ENCODE data around the gene ACTG1. TPM values are rescaled to one million over a fixed set of nuclear protein-coding genes. Genes with fewer than 3 reads are reported as not detected.
"Not testable (repeated sequence)": the region's sequence is repeated elsewhere in the genome, so short reads cannot be mapped to it uniquely, and the experiment has no call there.

ACTG1 gene
- total RNA-seq, 1 donor from 2014 or later = 3,227 TPM

DNA sequence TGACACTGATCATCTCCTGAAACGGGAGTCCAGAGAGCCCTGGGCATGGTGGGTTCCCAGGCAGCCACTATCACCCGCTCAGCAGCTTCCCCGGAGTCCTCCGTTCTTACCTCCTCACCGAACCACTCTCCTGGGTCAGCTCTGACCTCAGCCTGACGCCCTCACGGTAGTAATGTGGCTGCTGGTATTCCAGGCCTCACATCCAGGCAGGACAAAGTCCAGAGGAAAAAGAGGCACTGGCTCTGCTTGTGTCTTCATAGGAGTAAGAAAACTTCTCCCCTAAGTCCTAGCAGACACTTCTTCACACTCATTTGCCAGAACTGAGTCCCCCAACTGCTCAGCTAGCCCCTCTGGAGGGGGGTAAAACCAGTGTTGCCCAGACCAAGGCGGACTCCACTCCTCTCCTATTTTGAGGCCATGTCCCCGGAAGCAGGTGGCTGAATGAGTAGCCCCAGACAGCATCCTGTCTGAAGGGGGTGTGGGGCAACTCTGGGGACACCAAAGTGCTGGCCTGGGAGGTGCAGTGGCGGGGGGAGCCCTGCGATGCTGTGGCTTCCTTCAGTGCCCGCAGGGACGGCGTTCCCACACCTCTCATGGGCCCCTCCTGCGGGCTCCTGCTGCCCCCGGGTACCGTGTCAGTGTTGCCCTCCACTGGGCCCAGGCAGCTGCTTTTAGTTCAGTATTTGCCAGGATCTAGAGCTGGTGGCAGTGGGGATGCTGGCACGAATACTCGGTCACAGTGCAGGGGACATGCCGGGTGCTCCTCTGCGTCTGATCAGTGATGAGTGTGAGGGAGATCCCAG is 20.9 kb upstream of the ACTG1 start:
- Mint-ChIP-seq H3K4me3 (ENCODE audit: low read depth) (no peak overlapping the region), H3K9me3 (ENCODE audit: low read depth) (no peaks in the 10 kb centered on the region), H3K27ac (no peak overlapping the region), H3K27me3 (peaks cover 15% of the 10 kb centered on the region), H3K4me1 (ENCODE audit: low read depth) (no peaks in the 10 kb centered on the region), H3K36me3 (ENCODE audit: insufficient read depth) (no peaks in the 10 kb centered on the region)
- no peak for DNase-seq (ENCODE audit: low spot score, unreplicated experiment)
- TF ChIP-seq, protein P1, sequence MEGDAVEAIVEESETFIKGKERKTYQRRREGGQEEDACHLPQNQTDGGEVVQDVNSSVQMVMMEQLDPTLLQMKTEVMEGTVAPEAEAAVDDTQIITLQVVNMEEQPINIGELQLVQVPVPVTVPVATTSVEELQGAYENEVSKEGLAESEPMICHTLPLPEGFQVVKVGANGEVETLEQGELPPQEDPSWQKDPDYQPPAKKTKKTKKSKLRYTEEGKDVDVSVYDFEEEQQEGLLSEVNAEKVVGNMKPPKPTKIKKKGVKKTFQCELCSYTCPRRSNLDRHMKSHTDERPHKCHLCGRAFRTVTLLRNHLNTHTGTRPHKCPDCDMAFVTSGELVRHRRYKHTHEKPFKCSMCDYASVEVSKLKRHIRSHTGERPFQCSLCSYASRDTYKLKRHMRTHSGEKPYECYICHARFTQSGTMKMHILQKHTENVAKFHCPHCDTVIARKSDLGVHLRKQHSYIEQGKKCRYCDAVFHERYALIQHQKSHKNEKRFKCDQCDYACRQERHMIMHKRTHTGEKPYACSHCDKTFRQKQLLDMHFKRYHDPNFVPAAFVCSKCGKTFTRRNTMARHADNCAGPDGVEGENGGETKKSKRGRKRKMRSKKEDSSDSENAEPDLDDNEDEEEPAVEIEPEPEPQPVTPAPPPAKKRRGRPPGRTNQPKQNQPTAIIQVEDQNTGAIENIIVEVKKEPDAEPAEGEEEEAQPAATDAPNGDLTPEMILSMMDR (IDR thresholded peaks at IDR 0.05; ENCODE audit: unreplicated experiment) = no peak

DNA sequence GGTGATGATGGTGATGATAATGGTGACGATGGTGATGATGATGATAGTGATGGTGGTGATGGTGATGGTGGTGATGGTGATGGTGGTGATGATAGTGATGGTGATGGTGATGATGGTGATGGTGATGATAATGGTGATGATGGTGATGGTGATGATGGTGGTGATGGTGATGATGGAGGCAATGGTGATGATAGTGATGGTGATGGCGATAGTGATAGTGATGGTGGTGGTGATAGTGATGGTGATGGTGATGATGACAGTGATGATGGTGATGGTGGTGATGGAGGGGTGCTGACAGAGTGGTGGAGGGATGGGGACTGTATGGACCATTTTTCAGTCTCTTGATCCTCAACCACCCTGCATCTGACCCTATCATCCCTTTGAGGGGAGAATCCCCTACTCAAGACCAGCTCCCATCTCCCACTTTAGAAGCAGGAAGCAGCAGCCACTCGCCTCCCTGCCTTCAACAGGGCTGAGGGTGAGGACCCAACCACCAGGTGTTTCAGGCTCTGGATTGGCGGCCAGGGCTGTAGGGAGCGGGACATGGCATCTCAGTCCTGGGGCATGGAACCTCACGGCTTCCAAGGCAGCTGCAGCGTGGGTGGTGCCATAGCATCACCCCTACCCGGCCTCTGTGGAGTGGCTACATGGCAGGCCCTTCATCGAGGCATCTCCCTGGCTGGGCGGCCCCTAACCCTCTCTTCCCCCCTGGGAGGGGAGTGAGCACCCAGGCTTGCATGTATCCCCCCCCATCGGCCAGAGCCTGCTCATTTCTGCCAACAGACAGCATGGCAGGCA is 20.1 kb upstream of the ACTG1 start:
- no peak for DNase-seq (ENCODE audit: low spot score, unreplicated experiment)
- no peaks in the 10 kb centered on the region for H3K36me3 Mint-ChIP-seq (ENCODE audit: insufficient read depth)
- no peak overlapping the region for H3K27ac Mint-ChIP-seq
- peaks cover 15% of the 10 kb centered on the region for H3K27me3 Mint-ChIP-seq
- H3K4me3 Mint-ChIP-seq (ENCODE audit: low read depth) = no peak overlapping the region
- H3K4me1 Mint-ChIP-seq (ENCODE audit: low read depth) = no peaks in the 10 kb centered on the region
- H3K9me3 Mint-ChIP-seq (ENCODE audit: low read depth) = no peaks in the 10 kb centered on the region
- TF ChIP-seq, protein P1 (IDR thresholded peaks at IDR 0.05; ENCODE audit: unreplicated experiment) = no peak

DNA sequence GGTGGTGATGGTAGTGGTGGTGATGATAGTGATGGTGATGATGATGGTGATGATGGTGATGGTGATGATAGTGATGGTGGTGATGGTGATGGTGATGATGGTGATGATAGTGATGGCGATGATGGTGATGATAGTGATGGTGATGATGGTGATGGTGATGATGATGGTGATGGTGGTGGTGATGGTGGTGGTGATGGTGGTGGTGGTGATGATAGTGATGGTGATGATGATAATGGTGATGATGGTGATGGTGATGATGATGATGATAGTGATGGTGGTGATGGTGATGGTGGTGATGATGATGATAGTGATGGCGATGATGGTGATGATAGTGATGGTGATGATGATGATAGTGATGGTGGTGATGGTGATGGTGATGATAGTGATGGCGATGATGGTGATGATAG is 19.4 kb upstream of the ACTG1 start:
- not testable (repeated sequence) for H3K27ac Mint-ChIP-seq; H3K4me1 Mint-ChIP-seq (ENCODE audit: low read depth); H3K9me3 Mint-ChIP-seq (ENCODE audit: low read depth); DNase-seq (ENCODE audit: low spot score, unreplicated experiment); H3K36me3 Mint-ChIP-seq (ENCODE audit: insufficient read depth); H3K4me3 Mint-ChIP-seq (ENCODE audit: low read depth)
- peaks cover 15% of the 10 kb centered on the region for H3K27me3 Mint-ChIP-seq

DNA sequence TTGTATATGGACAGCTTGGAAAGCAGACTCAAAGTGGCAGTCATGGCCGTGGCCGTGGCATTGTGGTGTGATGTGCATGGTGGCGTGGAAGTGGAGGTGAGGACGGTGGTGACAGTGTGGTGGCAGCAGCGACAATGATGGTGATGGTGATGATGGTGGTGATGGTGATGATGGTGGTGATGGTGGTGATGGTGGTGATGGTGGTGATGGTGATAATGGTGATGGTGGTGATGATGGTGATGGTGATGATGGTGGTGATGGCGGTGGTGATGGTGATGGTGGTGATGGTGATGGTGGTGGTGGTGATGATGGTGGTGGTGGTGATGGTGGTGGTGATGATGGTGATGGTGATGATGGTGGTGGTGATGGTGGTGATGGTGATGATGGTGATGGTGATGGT is 18.4 kb upstream of the ACTG1 start:
- not testable (repeated sequence) for H3K4me3 Mint-ChIP-seq (ENCODE audit: low read depth); DNase-seq (ENCODE audit: low spot score, unreplicated experiment); H3K27ac Mint-ChIP-seq; H3K36me3 Mint-ChIP-seq (ENCODE audit: insufficient read depth); H3K4me1 Mint-ChIP-seq (ENCODE audit: low read depth); H3K9me3 Mint-ChIP-seq (ENCODE audit: low read depth)
- H3K27me3 Mint-ChIP-seq = peaks cover 18% of the 10 kb centered on the region

DNA sequence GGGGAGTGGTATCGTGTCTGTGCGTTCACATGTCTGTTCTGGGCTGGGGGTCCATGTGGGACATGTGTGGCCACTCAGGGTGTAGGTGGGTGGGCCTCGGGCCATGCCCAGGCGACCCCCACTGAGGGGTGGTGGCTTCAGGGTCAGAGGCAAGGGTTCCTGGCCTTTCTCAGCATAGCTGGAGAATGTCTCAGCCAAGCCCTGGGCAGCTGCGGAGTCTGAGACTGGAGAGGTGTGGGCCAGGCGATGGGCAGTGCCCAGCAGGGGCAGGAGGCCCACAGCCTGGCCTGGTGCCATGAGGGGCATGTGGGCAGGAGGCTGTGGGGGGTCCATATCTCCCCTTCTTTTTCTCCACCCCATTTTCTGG is 16.8 kb upstream of the ACTG1 start:
- H3K36me3 Mint-ChIP-seq (ENCODE audit: insufficient read depth) = no peaks in the 10 kb centered on the region
- TF ChIP-seq, protein P1 (IDR thresholded peaks at IDR 0.05; ENCODE audit: unreplicated experiment) = no peak
- H3K9me3 Mint-ChIP-seq (ENCODE audit: low read depth) = no peaks in the 10 kb centered on the region
- H3K4me3 Mint-ChIP-seq (ENCODE audit: low read depth) = no peak overlapping the region
- no peak overlapping the region for H3K27ac Mint-ChIP-seq
- DNase-seq (ENCODE audit: low spot score, unreplicated experiment) = no peak
- peaks cover 15% of the 10 kb centered on the region for H3K27me3 Mint-ChIP-seq
- no peaks in the 10 kb centered on the region for H3K4me1 Mint-ChIP-seq (ENCODE audit: low read depth)

DNA sequence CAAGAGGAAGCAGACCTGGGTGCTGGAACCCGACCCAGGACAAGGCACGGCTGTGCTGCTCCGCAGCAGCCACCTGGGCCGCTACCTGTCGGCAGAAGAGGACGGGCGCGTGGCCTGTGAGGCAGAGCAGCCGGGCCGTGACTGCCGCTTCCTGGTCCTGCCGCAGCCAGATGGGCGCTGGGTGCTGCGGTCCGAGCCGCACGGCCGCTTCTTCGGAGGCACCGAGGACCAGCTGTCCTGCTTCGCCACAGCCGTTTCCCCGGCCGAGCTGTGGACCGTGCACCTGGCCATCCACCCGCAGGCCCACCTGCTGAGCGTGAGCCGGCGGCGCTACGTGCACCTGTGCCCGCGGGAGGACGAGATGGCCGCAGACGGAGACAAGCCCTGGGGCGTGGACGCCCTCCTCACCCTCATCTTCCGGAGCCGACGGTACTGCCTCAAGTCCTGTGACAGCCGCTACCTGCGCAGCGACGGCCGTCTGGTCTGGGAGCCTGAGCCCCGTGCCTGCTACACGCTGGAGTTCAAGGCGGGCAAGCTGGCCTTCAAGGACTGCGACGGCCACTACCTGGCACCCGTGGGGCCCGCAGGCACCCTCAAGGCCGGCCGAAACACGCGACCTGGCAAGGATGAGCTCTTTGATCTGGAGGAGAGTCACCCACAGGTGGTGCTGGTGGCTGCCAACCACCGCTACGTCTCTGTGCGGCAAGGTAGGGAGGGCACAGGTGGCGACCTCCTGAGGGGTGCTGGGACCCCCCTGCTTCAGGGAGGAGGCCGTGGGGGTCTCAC is 16.2 kb upstream of the ACTG1 start:
- Mint-ChIP-seq H3K9me3 (ENCODE audit: low read depth) (no peaks in the 10 kb centered on the region), H3K36me3 (ENCODE audit: insufficient read depth) (no peaks in the 10 kb centered on the region), H3K27me3 (peaks cover 15% of the 10 kb centered on the region), H3K4me3 (ENCODE audit: low read depth) (no peak overlapping the region), H3K4me1 (ENCODE audit: low read depth) (no peaks in the 10 kb centered on the region), H3K27ac (no peak overlapping the region)
- DNase-seq (ENCODE audit: low spot score, unreplicated experiment) = no peak
- TF ChIP-seq, protein P1 (IDR thresholded peaks at IDR 0.05; ENCODE audit: unreplicated experiment) = no peak
